ENCODE measurements around the gene ACAD9.

DNA sequence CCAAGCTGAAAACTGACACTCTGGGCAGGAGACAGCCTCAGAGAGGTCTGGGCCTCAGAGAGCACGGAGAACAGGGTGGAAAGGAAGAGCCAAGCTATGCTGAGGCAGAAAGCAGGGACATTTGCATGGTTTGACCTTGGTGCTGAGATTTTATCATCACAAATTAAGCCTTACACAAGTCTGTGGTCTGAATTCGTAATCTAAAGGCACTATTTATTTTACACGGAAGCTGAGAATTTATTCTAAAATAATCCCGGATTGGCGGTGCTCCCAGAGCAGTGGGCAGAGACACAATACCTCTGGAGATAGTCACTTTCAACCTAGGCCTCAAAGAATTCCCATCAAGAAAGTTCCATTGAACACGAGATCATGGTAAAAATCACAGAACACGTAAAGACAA is 67.0 kb downstream of the ACAD9 start:
- TF ChIP-seq, protein P1, sequence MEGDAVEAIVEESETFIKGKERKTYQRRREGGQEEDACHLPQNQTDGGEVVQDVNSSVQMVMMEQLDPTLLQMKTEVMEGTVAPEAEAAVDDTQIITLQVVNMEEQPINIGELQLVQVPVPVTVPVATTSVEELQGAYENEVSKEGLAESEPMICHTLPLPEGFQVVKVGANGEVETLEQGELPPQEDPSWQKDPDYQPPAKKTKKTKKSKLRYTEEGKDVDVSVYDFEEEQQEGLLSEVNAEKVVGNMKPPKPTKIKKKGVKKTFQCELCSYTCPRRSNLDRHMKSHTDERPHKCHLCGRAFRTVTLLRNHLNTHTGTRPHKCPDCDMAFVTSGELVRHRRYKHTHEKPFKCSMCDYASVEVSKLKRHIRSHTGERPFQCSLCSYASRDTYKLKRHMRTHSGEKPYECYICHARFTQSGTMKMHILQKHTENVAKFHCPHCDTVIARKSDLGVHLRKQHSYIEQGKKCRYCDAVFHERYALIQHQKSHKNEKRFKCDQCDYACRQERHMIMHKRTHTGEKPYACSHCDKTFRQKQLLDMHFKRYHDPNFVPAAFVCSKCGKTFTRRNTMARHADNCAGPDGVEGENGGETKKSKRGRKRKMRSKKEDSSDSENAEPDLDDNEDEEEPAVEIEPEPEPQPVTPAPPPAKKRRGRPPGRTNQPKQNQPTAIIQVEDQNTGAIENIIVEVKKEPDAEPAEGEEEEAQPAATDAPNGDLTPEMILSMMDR (IDR thresholded peaks at IDR 0.05; ENCODE audit: insufficient read depth, low read depth, low read length), result no peak
- no peak for TF ChIP-seq EZH2 (IDR thresholded peaks at IDR 0.05; ENCODE audit: insufficient read depth, low read length)
